Endodermal cell (in vitro differentiated cells): ENCODE data around the gene PSMF1. TPM values are rescaled to one million over a fixed set of nuclear protein-coding genes. Genes with fewer than 3 reads are reported as not detected.

Experiments
- DNase-seq: peaks from one replicate; pipeline ENCODE4 v3.0.0-alpha.2; 2017
- H3K27ac ChIP-seq: 2 replicates; pipeline ENCODE4 v1.5.1; 2013; ENCODE audit warnings: mild to moderate bottlenecking, low read depth, low read length, moderate library complexity
- H3K27me3 ChIP-seq: 2 replicates; pipeline ENCODE4 v1.6.1; 2013; ENCODE audit warnings: mild to moderate bottlenecking, low read length, moderate library complexity; ENCODE audit not compliant: insufficient read depth, control insufficient read depth, poor library complexity, severe bottlenecking
- H3K36me3 ChIP-seq: 2 replicates; pipeline ENCODE4 v1.7.0; 2013; ENCODE audit warnings: mild to moderate bottlenecking, low read length, moderate library complexity; ENCODE audit not compliant: control insufficient read depth, insufficient read depth
- H3K4me1 ChIP-seq: one replicate; pipeline ENCODE4 v1.7.0; 2013; ENCODE audit warnings: low read length; ENCODE audit not compliant: control insufficient read depth, insufficient read depth
- H3K4me3 ChIP-seq: 2 replicates; pipeline ENCODE4 v1.5.1; 2013; ENCODE audit warnings: mild to moderate bottlenecking, low read length, moderate library complexity
- H3K9ac ChIP-seq: 2 replicates; pipeline ENCODE4 v1.6.1; 2013; ENCODE audit warnings: mild to moderate bottlenecking, low read length, moderate library complexity; ENCODE audit not compliant: poor library complexity, severe bottlenecking; ENCODE audit errors: extremely low read depth
- H3K9me3 ChIP-seq: 2 replicates; pipeline ENCODE4 v1.6.1; 2013; ENCODE audit warnings: mild to moderate bottlenecking, low read length, moderate library complexity; ENCODE audit not compliant: control insufficient read depth
- H3K27ac Mint-ChIP-seq: 2 replicates; pipeline ENCODE4 v1.8.0; 2020; ENCODE audit warnings: mixed read lengths
- H3K27me3 Mint-ChIP-seq: 2 replicates; pipeline ENCODE4 v1.8.0; 2021; ENCODE audit warnings: mild to moderate bottlenecking, mixed read lengths; ENCODE audit not compliant: insufficient read depth
- H3K36me3 Mint-ChIP-seq: 2 replicates; pipeline ENCODE4 v1.8.0; 2020; ENCODE audit warnings: low read depth, mixed read lengths
- H3K4me1 Mint-ChIP-seq: 2 replicates; pipeline ENCODE4 v1.8.0; 2020; ENCODE audit warnings: mixed read lengths
- H3K4me3 Mint-ChIP-seq: 2 replicates; pipeline ENCODE4 v1.8.0; 2020; ENCODE audit warnings: mild to moderate bottlenecking, moderate library complexity, mixed read lengths
- H3K9me3 Mint-ChIP-seq: 2 replicates; pipeline ENCODE4 v1.8.0; 2020; ENCODE audit warnings: mild to moderate bottlenecking, mixed read lengths
- WGBS, 2 experiments: methylation state at CpG; one replicate each; pipeline versions ENCODE4 v1.1.5 to v1.1.7; 2013; ENCODE audit warnings: missing lambda C conversion rate in 2 of 2, mixed read lengths in 1 of 2; ENCODE audit not compliant: insufficient coverage in 1 of 2, insufficient read length in 1 of 2; 5-methylcytosine and 5-hydroxymethylcytosine counted together
- total RNA-seq, 2 donors: library from RNA; stranded (reverse); fragmentation: NEBNext Ultra II Directional in 1 of 2; extraction: Animal tissue kit (Norgen Biotek cat#: 25700) in 1 of 2; gene quantifications; 2 replicates in 1 of 2; 3 replicates in 1 of 2; pipeline ENCODE4 v1.2.1, GENCODE V29; 2021
- TF ChIP-seq, protein P1 (sequence below): fragments of 200-600 bp; sonication (generic); conservative IDR thresholded peaks from 2 replicates; pipeline ENCODE4 v1.5.0; 2021; ENCODE audit warnings: antibody characterized with exemption, mild to moderate bottlenecking

PSMF1 gene
- total RNA-seq, 2 donors from 2014 or later: 72.5 to 84.7 TPM

GRCh38 chr20:1180949-1181348 is 62.5 kb downstream of the PSMF1 start:
- TF ChIP-seq, protein P1, sequence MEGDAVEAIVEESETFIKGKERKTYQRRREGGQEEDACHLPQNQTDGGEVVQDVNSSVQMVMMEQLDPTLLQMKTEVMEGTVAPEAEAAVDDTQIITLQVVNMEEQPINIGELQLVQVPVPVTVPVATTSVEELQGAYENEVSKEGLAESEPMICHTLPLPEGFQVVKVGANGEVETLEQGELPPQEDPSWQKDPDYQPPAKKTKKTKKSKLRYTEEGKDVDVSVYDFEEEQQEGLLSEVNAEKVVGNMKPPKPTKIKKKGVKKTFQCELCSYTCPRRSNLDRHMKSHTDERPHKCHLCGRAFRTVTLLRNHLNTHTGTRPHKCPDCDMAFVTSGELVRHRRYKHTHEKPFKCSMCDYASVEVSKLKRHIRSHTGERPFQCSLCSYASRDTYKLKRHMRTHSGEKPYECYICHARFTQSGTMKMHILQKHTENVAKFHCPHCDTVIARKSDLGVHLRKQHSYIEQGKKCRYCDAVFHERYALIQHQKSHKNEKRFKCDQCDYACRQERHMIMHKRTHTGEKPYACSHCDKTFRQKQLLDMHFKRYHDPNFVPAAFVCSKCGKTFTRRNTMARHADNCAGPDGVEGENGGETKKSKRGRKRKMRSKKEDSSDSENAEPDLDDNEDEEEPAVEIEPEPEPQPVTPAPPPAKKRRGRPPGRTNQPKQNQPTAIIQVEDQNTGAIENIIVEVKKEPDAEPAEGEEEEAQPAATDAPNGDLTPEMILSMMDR: no peak
- H3K4me3 Mint-ChIP-seq: no peak overlapping the region
- no peaks in the 10 kb centered on the region for H3K4me1 Mint-ChIP-seq
- Histone ChIP-seq H3K27ac (no peak overlapping the region), H3K4me1 (no peaks in the 10 kb centered on the region), H3K27me3 (peaks cover 28% of the 10 kb centered on the region), H3K9me3 (no peaks in the 10 kb centered on the region), H3K4me3 (no peak overlapping the region), H3K36me3 (peaks cover 4% of the 10 kb centered on the region), H3K9ac (no peak overlapping the region)
- DNase-seq: no peak
- H3K36me3 Mint-ChIP-seq: peaks cover 3% of the 10 kb centered on the region
- no peak overlapping the region for H3K27ac Mint-ChIP-seq
- H3K9me3 Mint-ChIP-seq: no peaks in the 10 kb centered on the region
- WGBS, 2 experiments: 88 to 94% methylated on average over 18 to 27 of the region's 27 CpGs
- H3K27me3 Mint-ChIP-seq: peaks cover 32% of the 10 kb centered on the region

GRCh38 chr20:1182106-1182505 is 63.7 kb downstream of the PSMF1 start:
- H3K27me3 Mint-ChIP-seq: peaks cover 34% of the 10 kb centered on the region

GRCh38 chr20:1183153-1183552 is 64.8 kb downstream of the PSMF1 start:
- Histone ChIP-seq H3K4me1 (peaks cover 5% of the 10 kb centered on the region), H3K4me3 (no peak overlapping the region), H3K9ac (no peak overlapping the region), H3K36me3 (no peaks in the 10 kb centered on the region), H3K9me3 (no peaks in the 10 kb centered on the region), H3K27me3 (peaks cover 34% of the 10 kb centered on the region), H3K27ac (no peak overlapping the region)
- no peaks in the 10 kb centered on the region for H3K9me3 Mint-ChIP-seq
- H3K36me3 Mint-ChIP-seq: peaks cover 3% of the 10 kb centered on the region
- TF ChIP-seq, protein P1: no peak
- WGBS, 2 experiments: 88 to 100% methylated on average over 1 to 6 of the region's 6 CpGs
- DNase-seq: no peak
- no peaks in the 10 kb centered on the region for H3K4me1 Mint-ChIP-seq
- no peak overlapping the region for H3K4me3 Mint-ChIP-seq
- H3K27ac Mint-ChIP-seq: no peak overlapping the region
- peaks cover 34% of the 10 kb centered on the region for H3K27me3 Mint-ChIP-seq

More at GRCh38 chr20:1182106-1182505, 63.7 kb downstream of the PSMF1 start:
- H3K4me1 ChIP-seq: peaks cover 5% of the 10 kb centered on the region
- Mint-ChIP-seq H3K36me3 (peaks cover 3% of the 10 kb centered on the region), H3K27ac (no peak overlapping the region), H3K4me3 (no peak overlapping the region), H3K4me1 (no peaks in the 10 kb centered on the region), H3K9me3 (no peaks in the 10 kb centered on the region)
- DNase-seq: no peak
- H3K36me3 ChIP-seq: no peaks in the 10 kb centered on the region
- peaks cover 34% of the 10 kb centered on the region for H3K27me3 ChIP-seq
- H3K9me3 ChIP-seq: no peaks in the 10 kb centered on the region
- H3K4me3 ChIP-seq: no peak overlapping the region
- TF ChIP-seq, protein P1: no peak
- WGBS, 2 experiments: 69 to 77% methylated on average over 3 to 4 of the region's 4 CpGs
- H3K9ac ChIP-seq: no peak overlapping the region
- no peak overlapping the region for H3K27ac ChIP-seq
